A673 (cell line): Measurements from ENCODE around the gene ST3GAL4. TPM values are rescaled to one million over a fixed set of nuclear protein-coding genes. Genes with fewer than 3 reads are reported as not detected.
A peak's percentile ranks its signal among the peaks of the same experiment; 100 is the strongest.
"Not testable (repeated sequence)": the region's sequence is repeated elsewhere in the genome, so short reads cannot be mapped to it uniquely, and the experiment has no call there.

Experiments
- BruUV-seq: library from RNA; stranded (reverse); fragments of 400-500 nt; replicated peaks from 2 replicates; lab custom pipeline; 2021; lab: Mats Ljungman, UMichigan
- CTCF ChIA-PET: fragments of 300-600 bp; sonication (Branson Sonifier 250); formaldehyde crosslinking; loops from one replicate; lab custom pipeline; 2022; ENCODE audit warnings: antibody characterized with exemption; lab: Charles Lee
- POLR2A ChIA-PET: fragments of 300-600 bp; sonication (Branson Sonifier 250); formaldehyde crosslinking; loops from one replicate; lab custom pipeline; 2022; ENCODE audit warnings: antibody characterized with exemption; ENCODE audit not compliant: low non-redundant PET; lab: Charles Lee
- DNase-seq: peaks from one replicate; pipeline ENCODE4 v3.0.0-alpha.2; 2015; ENCODE audit warnings: low spot score
- H3K27ac ChIP-seq: fragments of 200-600 bp; sonication (generic); 2 replicates; pipeline ENCODE4 v1.5.1; 2016; ENCODE audit warnings: mixed run types, low read depth, mild to moderate bottlenecking, mixed read lengths, antibody characterized with exemption, low read length; ENCODE audit not compliant: poor library complexity, severe bottlenecking
- H3K27me3 ChIP-seq: fragments of 200-600 bp; sonication (generic); replicated peaks from 2 replicates; pipeline ENCODE4 v1.6.1; 2017; ENCODE audit warnings: mixed run types, low read depth, mild to moderate bottlenecking, mixed read lengths, antibody characterized with exemption, low read length; ENCODE audit not compliant: insufficient read depth, poor library complexity
- H3K36me3 ChIP-seq: fragments of 200-600 bp; sonication (generic); 2 replicates; pipeline ENCODE4 v1.6.1; 2016; ENCODE audit warnings: mixed run types, mild to moderate bottlenecking, mixed read lengths, antibody characterized with exemption, low read length; ENCODE audit not compliant: insufficient read depth, poor library complexity, severe bottlenecking
- H3K4me1 ChIP-seq: fragments of 200-600 bp; sonication (generic); 2 replicates; pipeline ENCODE4 v1.6.1; 2017; ENCODE audit warnings: mixed run types, mild to moderate bottlenecking, mixed read lengths, antibody characterized with exemption, low read length; ENCODE audit not compliant: insufficient read depth, poor library complexity, severe bottlenecking
- H3K4me3 ChIP-seq: fragments of 200-600 bp; sonication (generic); 2 replicates; pipeline ENCODE4 v1.5.1; 2016; ENCODE audit warnings: low read depth, mixed run types, mild to moderate bottlenecking, mixed read lengths, low read length; ENCODE audit not compliant: poor library complexity, severe bottlenecking
- H3K9me3 ChIP-seq: fragments of 200-600 bp; sonication (generic); 2 replicates; pipeline ENCODE4 v1.6.1; 2016; ENCODE audit warnings: mixed run types, low read depth, mild to moderate bottlenecking, mixed read lengths, antibody characterized with exemption, low read length; ENCODE audit not compliant: poor library complexity, severe bottlenecking
- CTCF ChIP-seq: fragments of 300-800, 200-600 bp; sonication (generic); conservative IDR thresholded peaks from 2 replicates; pipeline ENCODE4 v1.5.1; 2017; ENCODE audit warnings: low read depth, mild to moderate bottlenecking, antibody characterized with exemption, low read length, moderate library complexity, mixed read lengths
- EZH2 ChIP-seq: fragments of 200-600 bp; sonication (generic); IDR thresholded peaks from 2 replicates; pipeline ENCODE4 v1.6.1; 2017; ENCODE audit warnings: borderline replicate concordance, low read depth, mild to moderate bottlenecking, mixed read lengths, antibody characterized with exemption, low read length; ENCODE audit not compliant: poor library complexity, severe bottlenecking
- intact Hi-C: fragments of 100-400 bp; cut with micrococcal nuclease; formaldehyde crosslinking; loops from one replicate; pipeline ENCODE4 v1.10.0; 2022; ENCODE audit not compliant: unreplicated experiment
- total RNA-seq: library from RNA; stranded (reverse); gene quantifications from 2 replicates; pipeline ENCODE4 v1.2.3, GENCODE V29; 2021

ST3GAL4 gene
- total RNA-seq, 1 experiment from 2014 or later = 29.9 TPM

GRCh38 chr11:126366823-126367654 is 11.6 kb downstream of the ST3GAL4 start:
- peak; percentile 46 for TF ChIP-seq CTCF
- CTCF ChIA-PET, H3K27ac ChIP-seq, BruUV-seq, DNase-seq, H3K36me3 ChIP-seq, H3K27me3 ChIP-seq, H3K4me3 ChIP-seq, H3K9me3 ChIP-seq, POLR2A ChIA-PET, intact Hi-C loops: not testable (repeated sequence)
- peaks cover 13% of the 10 kb centered on the region for H3K4me1 ChIP-seq

GRCh38 chr11:126367806-126368205 is 12.3 kb downstream of the ST3GAL4 start:
- intact Hi-C loops, DNase-seq, H3K36me3 ChIP-seq, POLR2A ChIA-PET, H3K27ac ChIP-seq, H3K27me3 ChIP-seq, CTCF ChIA-PET, H3K4me3 ChIP-seq, H3K9me3 ChIP-seq, BruUV-seq: not testable (repeated sequence)
- H3K4me1 ChIP-seq = peaks cover 13% of the 10 kb centered on the region

- POLR2A ChIA-PET = interaction anchor here (0.6 kb wide), 1 partner anchor 10 kb away, joined by 13 read pairs; no protein-coding TSS in a partner anchor
- H3K36me3 ChIP-seq, intact Hi-C loops: not testable (repeated sequence)
Measured at GRCh38 chr11:126368336-126369119, 13.0 kb downstream of the ST3GAL4 start.

GRCh38 chr11:126370016-126370415 is 14.5 kb downstream of the ST3GAL4 start:
- no peaks in the 10 kb centered on the region for H3K9me3 ChIP-seq
- H3K4me1 ChIP-seq = peaks cover 13% of the 10 kb centered on the region
- H3K27me3 ChIP-seq = no peaks in the 10 kb centered on the region
- BruUV-seq = no TSS peak
- no peak for DNase-seq
- TF ChIP-seq CTCF (no peak), EZH2 (no peak)
- H3K4me3 ChIP-seq = no peak overlapping the region
- no peaks in the 10 kb centered on the region for H3K36me3 ChIP-seq
- CTCF ChIA-PET = no interaction called here
- intact Hi-C loops = no loop called here
- POLR2A ChIA-PET = no interaction called here
- no peak overlapping the region for H3K27ac ChIP-seq

More at GRCh38 chr11:126368336-126369119, 13.0 kb downstream of the ST3GAL4 start:
- BruUV-seq, H3K27me3 ChIP-seq, H3K9me3 ChIP-seq, CTCF ChIA-PET, H3K4me3 ChIP-seq, H3K27ac ChIP-seq: not testable (repeated sequence)
- peaks cover 13% of the 10 kb centered on the region for H3K4me1 ChIP-seq
- DNase-seq = peak; percentile 32
